T-cell (primary cell): ENCODE measurements around the gene KLHDC2. TPM values are rescaled to one million over a fixed set of nuclear protein-coding genes. Genes with fewer than 3 reads are reported as not detected.
"Not testable (repeated sequence)": the region's sequence is repeated elsewhere in the genome, so short reads cannot be mapped to it uniquely, and the experiment has no call there.

Experiments used
- ATAC-seq, 4 experiments: fragments of 200-7000 bp in 3 of 4; fragments of 150-1000 bp in 1 of 4; cut with Tn5 transposase; replicated peaks in 1 of 4; 1 replicate in 3 of 4; 2 replicates in 1 of 4; pipeline ENCODE4 v1.10.0; 2021; ENCODE audit warnings: moderate library complexity in 3 of 4, mild to moderate bottlenecking in 2 of 4, moderate number of reproducible peaks in 1 of 4
- CTCF ChIA-PET, 2 donors: fragments of 300-600 bp; sonication (Branson Sonifier 250); formaldehyde crosslinking; loops; one replicate each; lab custom pipeline; 2022; ENCODE audit warnings: antibody characterized with exemption in 2 of 2; lab: Charles Lee
- POLR2A ChIA-PET, 2 donors: fragments of 300-600 bp; sonication (Branson Sonifier 250); formaldehyde crosslinking; loops; one replicate each; lab custom pipeline; 2022; ENCODE audit warnings: antibody characterized with exemption in 2 of 2; lab: Charles Lee
- DNase-seq, 35 experiments: peaks; one replicate each; pipeline versions ENCODE4 v3.0.0 to v3.0.0-alpha.2; 2013 to 2023
- H3K27ac ChIP-seq: one replicate; pipeline ENCODE4 v1.5.1; 2013; ENCODE audit warnings: low read length
- H3K27me3 ChIP-seq, 2 experiments: replicated peaks in 1 of 2; 1 replicate in 1 of 2; 2 replicates in 1 of 2; pipeline versions ENCODE4 v1.6.1 to v1.7.0; 2013; ENCODE audit warnings: low read length in 1 of 2, mixed read lengths in 1 of 2; ENCODE audit not compliant: control insufficient read depth in 2 of 2, insufficient read depth in 2 of 2; ENCODE audit errors: extremely low read depth in 1 of 2
- H3K36me3 ChIP-seq, 2 donors: 1 replicate in 1 of 2; 2 replicates in 1 of 2; pipeline versions ENCODE4 v1.6.1 to v1.7.0; 2013; ENCODE audit warnings: low read length in 1 of 2; ENCODE audit not compliant: control insufficient read depth in 2 of 2, insufficient read depth in 1 of 2; ENCODE audit errors: extremely low read depth in 1 of 2
- H3K4me1 ChIP-seq, 2 experiments: 1 replicate in 1 of 2; 2 replicates in 1 of 2; pipeline versions ENCODE4 v1.6.1 to v1.7.0; 2013; ENCODE audit warnings: low read length in 2 of 2, mixed read lengths in 1 of 2; ENCODE audit not compliant: insufficient read depth in 2 of 2, control insufficient read depth in 1 of 2; ENCODE audit errors: extremely low read depth in 1 of 2
- H3K4me3 ChIP-seq, 2 donors: 1 replicate in 1 of 2; 2 replicates in 1 of 2; pipeline versions ENCODE4 v1.5.1 to v1.7.0; 2013; ENCODE audit warnings: mild to moderate bottlenecking in 2 of 2, low read length in 1 of 2, moderate library complexity in 1 of 2; ENCODE audit not compliant: control insufficient read depth in 1 of 2; ENCODE audit errors: extremely low read depth in 1 of 2
- H3K9me3 ChIP-seq: 2 replicates; pipeline ENCODE4 v1.7.0; 2013
- H3K27ac Mint-ChIP-seq, 2 donors: one replicate each; pipeline ENCODE4 v1.8.0; 2020 to 2021; ENCODE audit warnings: mild to moderate bottlenecking in 2 of 2, mixed read lengths in 2 of 2
- H3K27me3 Mint-ChIP-seq, 2 donors: one replicate each; pipeline ENCODE4 v1.8.0; 2021 to 2022; ENCODE audit warnings: mixed read lengths in 2 of 2
- H3K36me3 Mint-ChIP-seq: one replicate; pipeline ENCODE4 v1.8.0; 2021; ENCODE audit warnings: mixed read lengths
- H3K4me1 Mint-ChIP-seq, 3 donors: one replicate each; pipeline ENCODE4 v1.8.0; 2020 to 2022; ENCODE audit warnings: mixed read lengths in 3 of 3, mild to moderate bottlenecking in 1 of 3
- H3K4me3 Mint-ChIP-seq, 3 donors: one replicate each; pipeline ENCODE4 v1.8.0; 2020 to 2022; ENCODE audit warnings: mild to moderate bottlenecking in 3 of 3, mixed read lengths in 3 of 3, moderate library complexity in 3 of 3
- H3K9me3 Mint-ChIP-seq, 3 donors: one replicate each; pipeline ENCODE4 v1.8.0; 2020 to 2022; ENCODE audit warnings: mixed read lengths in 3 of 3
- WGBS: methylation state at CpG from one replicate; pipeline ENCODE4 v1.1.5; 2013; ENCODE audit warnings: missing lambda C conversion rate; ENCODE audit not compliant: insufficient coverage; 5-methylcytosine and 5-hydroxymethylcytosine counted together
- total RNA-seq, 35 experiments: library from RNA in 6 of 35; stranded (reverse) in 6 of 35; fragments of 120-200 nt in 1 of 35; gene quantifications; one replicate each; pipeline versions ENCODE4 v1.2.1 to v1.2.4 and lab custom pipeline; 2013 to 2026

Gene KLHDC2
- total RNA-seq, 5 donors from 2014 or later (not counting 1 experiment from before 2014, with no cell fraction given), result 69.0 to 115 (median 69.2) TPM

GRCh38 chr14:49770212-49770817 lies 2.4 kb downstream of the KLHDC2 start:
- Mint-ChIP-seq H3K27me3 (no peaks in the 10 kb centered on the region), H3K4me3 (peak overlapping the region; percentile 39 to 95 (median 92)), H3K9me3 (no peaks in the 10 kb centered on the region), H3K36me3 (peaks cover 17% of the 10 kb centered on the region), H3K4me1 (peaks cover 48 to 49% (median 49%) of the 10 kb centered on the region in 3 donors), H3K27ac (peak overlapping the region; percentile 80 to 98)
- WGBS, result no CpG with 5 or more reads among the region's 4 CpGs
- ATAC-seq, result no peak
- no peaks in the 10 kb centered on the region for H3K27me3 ChIP-seq
- POLR2A ChIA-PET, result no interaction called here
- H3K36me3 ChIP-seq, result peaks cover 2 to 23% of the 10 kb centered on the region in 2 donors
- CTCF ChIA-PET, result interaction anchor here in 1 of 2 donors (4.8 kb wide), 1 partner anchor 136 kb away, joined by 49 read pairs; the partner anchor contains the start of gene DNAAF2
- no peak overlapping the region for H3K4me3 ChIP-seq
- no peak for DNase-seq
- H3K27ac ChIP-seq, result no peak overlapping the region
- H3K9me3 ChIP-seq, result no peaks in the 10 kb centered on the region
- H3K4me1 ChIP-seq, result peaks cover 10 to 32% of the 10 kb centered on the region in 2 experiments

- not testable (repeated sequence) for H3K27me3 Mint-ChIP-seq
- 96% methylated on average over 5 of the region's 10 CpGs for WGBS
- H3K4me1 Mint-ChIP-seq, result peaks cover 49 to 51% (median 51%) of the 10 kb centered on the region in 3 donors
These were observed 3.7 kb downstream of the KLHDC2 start for GRCh38 chr14:49771691-49772090.

GRCh38 chr14:49774106-49774505 lies 6.2 kb downstream of the KLHDC2 start:
- H3K27ac Mint-ChIP-seq, result peak overlapping the region; percentile 47 to 76
- Histone ChIP-seq H3K4me3 (no peak overlapping the region), H3K27me3 (no peaks in the 10 kb centered on the region), H3K36me3 (peaks cover 8 to 50% of the 10 kb centered on the region in 2 donors), H3K9me3 (no peaks in the 10 kb centered on the region), H3K4me1 (peaks cover 3 to 20% of the 10 kb centered on the region in 2 experiments), H3K27ac (no peak overlapping the region)
- CTCF ChIA-PET, result no interaction called here
- DNase-seq (no peak), ATAC-seq (no peak)
- WGBS, result no CpG with 5 or more reads among the region's 1 CpG
- POLR2A ChIA-PET, result interaction anchor here in 1 of 2 donors (0.7 kb wide), 1 partner anchor 146 kb away, joined by 5 read pairs; no protein-coding TSS in a partner anchor
- peaks cover 31% of the 10 kb centered on the region for H3K36me3 Mint-ChIP-seq
- no peaks in the 10 kb centered on the region for H3K9me3 Mint-ChIP-seq
- H3K4me3 Mint-ChIP-seq, result no peak overlapping the region
- H3K4me1 Mint-ChIP-seq, result peaks cover 39 to 41% (median 40%) of the 10 kb centered on the region in 3 donors
- H3K27me3 Mint-ChIP-seq, result no peaks in the 10 kb centered on the region

More at GRCh38 chr14:49771691-49772090, 3.7 kb downstream of the KLHDC2 start:
- not testable (repeated sequence) for DNase-seq, H3K27me3 ChIP-seq, H3K4me3 ChIP-seq, H3K9me3 ChIP-seq, H3K4me3 Mint-ChIP-seq, H3K9me3 Mint-ChIP-seq, ATAC-seq, H3K27ac ChIP-seq
- ChIA-PET CTCF (interaction anchor here (0.5 to 4.8 kb wide), 4 partner anchors 20 to 137 kb away, joined by 3 to 49 read pairs (median 4); partner anchors contain the start of gene DNAAF2 (in 1 of the 2)), POLR2A (interaction anchor here (0.6 to 1.6 kb wide), 7 partner anchors 10 to 1058 kb away, joined by 3 to 6 read pairs (median 3); no protein-coding TSS in a partner anchor)
- Mint-ChIP-seq H3K36me3 (peaks cover 23% of the 10 kb centered on the region), H3K27ac (peak overlapping the region; percentile 32 to 62)
- Histone ChIP-seq H3K4me1 (peaks cover 10 to 29% of the 10 kb centered on the region in 2 experiments), H3K36me3 (peaks cover 8 to 31% of the 10 kb centered on the region in 2 donors)

- ChIA-PET CTCF (no interaction called here), POLR2A (no interaction called here)
- no CpG with 5 or more reads among the region's 2 CpGs for WGBS
- no peaks in the 10 kb centered on the region for H3K27me3 Mint-ChIP-seq
- no peak overlapping the region for H3K4me3 ChIP-seq
- ATAC-seq (no peak), DNase-seq (no peak)
- H3K36me3 Mint-ChIP-seq, result peaks cover 49% of the 10 kb centered on the region
- peaks cover 21 to 83% of the 10 kb centered on the region in 2 donors for H3K36me3 ChIP-seq
- no peaks in the 10 kb centered on the region for H3K4me1 ChIP-seq
- peaks cover 15 to 21% (median 18%) of the 10 kb centered on the region in 3 donors for H3K4me1 Mint-ChIP-seq
- H3K4me3 Mint-ChIP-seq, result no peak overlapping the region
- H3K27ac Mint-ChIP-seq, result no peak overlapping the region
- no peak overlapping the region for H3K27ac ChIP-seq
- no peaks in the 10 kb centered on the region for H3K9me3 Mint-ChIP-seq
- H3K27me3 ChIP-seq, result no peaks in the 10 kb centered on the region
- no peaks in the 10 kb centered on the region for H3K9me3 ChIP-seq
These were observed 10.5 kb downstream of the KLHDC2 start for GRCh38 chr14:49778421-49778820.

GRCh38 chr14:49781040-49781439 lies 13.1 kb downstream of the KLHDC2 start:
- not testable (repeated sequence) for DNase-seq, H3K27ac ChIP-seq, H3K4me1 ChIP-seq, H3K9me3 Mint-ChIP-seq, ATAC-seq, H3K4me3 ChIP-seq, H3K9me3 ChIP-seq, H3K27me3 ChIP-seq, H3K27me3 Mint-ChIP-seq, H3K4me3 Mint-ChIP-seq
- 100% methylated on average over 4 of the region's 7 CpGs for WGBS
- CTCF ChIA-PET, result interaction anchor here (0.6 to 0.7 kb wide), 3 partner anchors 15 to 38 kb away, joined by 3 to 4 read pairs (median 4); no protein-coding TSS in a partner anchor
- H3K36me3 ChIP-seq, result peaks cover 12 to 82% of the 10 kb centered on the region in 2 donors
- Mint-ChIP-seq H3K4me1 (peaks cover 2 to 11% (median 3%) of the 10 kb centered on the region in 3 donors), H3K27ac (peak overlapping the region in 1 of 2 donors; percentile 66), H3K36me3 (peaks cover 51% of the 10 kb centered on the region)
- POLR2A ChIA-PET, result interaction anchor here (0.6 to 1.8 kb wide), 4 partner anchors 9 to 461 kb away, joined by 4 to 10 read pairs (median 6); no protein-coding TSS in a partner anchor

GRCh38 chr14:49783394-49784014 lies 15.6 kb downstream of the KLHDC2 start:
- H3K27ac ChIP-seq, result no peak overlapping the region
- no peaks in the 10 kb centered on the region for H3K9me3 Mint-ChIP-seq
- peaks cover 0 to 11% (median 2%) of the 10 kb centered on the region in 3 donors for H3K4me1 Mint-ChIP-seq
- peaks cover 15 to 85% of the 10 kb centered on the region in 2 donors for H3K36me3 ChIP-seq
- no peak overlapping the region for H3K4me3 ChIP-seq
- no peak overlapping the region for H3K4me3 Mint-ChIP-seq
- H3K9me3 ChIP-seq, result no peaks in the 10 kb centered on the region
- no CpG with 5 or more reads among the region's 3 CpGs for WGBS
- no peaks in the 10 kb centered on the region for H3K4me1 ChIP-seq
- peaks cover 55% of the 10 kb centered on the region for H3K36me3 Mint-ChIP-seq
- H3K27me3 ChIP-seq, result no peaks in the 10 kb centered on the region
- CTCF ChIA-PET, result interaction anchor here in 1 of 2 donors (0.8 to 1.4 kb wide), 2 partner anchors 46 to 71 kb away, joined by 3 to 4 read pairs; no protein-coding TSS in a partner anchor
- no peak for DNase-seq
- POLR2A ChIA-PET, result interaction anchor here (0.5 to 1.6 kb wide), 3 partner anchors 11 to 79 kb away, joined by 4 to 6 read pairs (median 5); partner anchors contain the start of gene KLHDC2 (in 1 of the 2)
- peak overlapping the region in 1 of 2 donors; percentile 16 for H3K27ac Mint-ChIP-seq
- no peaks in the 10 kb centered on the region for H3K27me3 Mint-ChIP-seq
- no peak for ATAC-seq
